GM21367 (cell line): ENCODE results near the gene JAG1.

Experiments used
- ATAC-seq: cut with Tn5 transposase; IDR thresholded peaks from one replicate; pipeline ENCODE4 v1.9.1; 2021; ENCODE audit not compliant: unreplicated experiment

Gene JAG1

DNA sequence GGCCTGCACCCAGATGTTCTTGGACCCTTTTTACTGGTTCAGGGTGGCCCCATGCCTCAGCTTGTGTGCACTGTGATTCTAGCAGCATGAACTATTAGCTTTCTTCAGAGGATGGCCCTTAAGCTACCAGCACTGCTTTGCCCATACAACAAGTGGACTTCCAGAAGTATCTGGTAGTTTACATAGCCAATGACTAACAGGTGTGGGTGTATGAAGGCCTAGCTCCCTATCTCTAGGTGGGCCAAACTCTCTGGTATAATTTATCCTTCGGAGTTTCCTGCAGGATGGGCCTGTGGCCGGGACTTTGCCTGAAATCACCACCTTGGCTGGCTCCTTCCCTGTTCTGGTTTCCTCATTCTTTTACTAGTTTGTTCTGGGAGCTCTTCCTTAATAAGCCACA lies 26.1 kb upstream of the JAG1 start:
- ATAC-seq = no peak

- no peak for ATAC-seq
Observed at GRCh38 chr20:10699489-10699888, 25.7 kb upstream of the JAG1 start.

GRCh38 chr20:10696650-10697049 lies 22.9 kb upstream of the JAG1 start:
- peak; percentile 55 for ATAC-seq

GRCh38 chr20:10689385-10689784 lies 15.6 kb upstream of the JAG1 start:
- ATAC-seq = no peak

DNA sequence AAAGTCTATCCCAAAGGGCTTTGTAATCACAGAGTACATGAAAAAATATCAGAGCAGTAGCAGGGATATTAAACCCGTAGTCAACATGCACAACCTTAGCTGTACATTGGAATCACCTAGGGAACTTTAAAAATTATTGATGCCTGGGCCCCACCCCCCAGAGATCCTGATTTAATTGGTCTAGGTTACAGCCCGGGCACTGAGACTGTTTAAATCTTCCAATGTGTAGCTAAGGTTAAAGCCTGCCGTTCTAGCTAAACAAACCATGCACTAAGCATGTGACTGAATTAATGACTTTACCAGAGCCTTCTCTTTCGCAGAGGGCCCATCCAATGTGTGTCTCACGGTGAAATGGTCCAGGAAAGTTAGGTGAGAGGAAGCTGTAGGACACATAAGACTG lies 14.1 kb upstream of the JAG1 start:
- no peak for ATAC-seq

DNA sequence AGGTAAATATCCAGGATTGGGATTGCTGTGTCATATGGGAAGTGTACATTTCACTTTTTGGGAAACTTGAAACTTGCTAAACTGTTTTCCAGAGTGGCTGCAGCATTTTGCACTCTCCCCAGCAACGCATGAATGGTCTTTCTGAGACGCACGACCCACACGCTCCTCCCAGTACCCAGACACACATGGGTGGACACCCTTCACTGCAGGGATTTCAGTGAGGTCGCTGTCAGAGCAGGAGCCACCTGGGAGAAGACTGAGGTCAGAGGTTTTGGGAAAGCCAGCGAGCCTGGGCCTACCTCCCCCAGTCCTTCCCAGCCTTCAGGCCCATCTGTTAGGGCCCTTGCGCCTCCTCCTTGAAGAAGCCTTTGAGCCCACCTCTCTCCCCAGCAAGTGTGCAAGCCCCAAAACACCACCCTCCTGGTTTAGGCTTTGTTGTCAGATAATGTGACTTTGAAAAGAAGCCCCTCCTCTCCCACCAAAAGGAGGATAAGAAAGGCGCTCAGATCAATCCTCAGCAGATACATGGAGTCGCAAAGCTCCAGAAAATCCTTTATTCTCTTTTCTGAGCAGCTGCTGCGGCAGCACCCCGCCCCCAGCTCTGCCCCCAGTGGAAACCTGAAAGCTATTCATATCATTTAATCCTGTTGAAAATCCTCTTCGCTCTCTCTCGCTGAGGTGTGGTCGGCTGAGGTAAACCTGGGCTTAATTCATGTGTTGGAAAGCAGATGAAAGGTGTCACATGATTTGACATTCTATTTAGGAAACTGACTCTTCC lies 12.7 kb upstream of the JAG1 start:
- no peak for ATAC-seq

DNA sequence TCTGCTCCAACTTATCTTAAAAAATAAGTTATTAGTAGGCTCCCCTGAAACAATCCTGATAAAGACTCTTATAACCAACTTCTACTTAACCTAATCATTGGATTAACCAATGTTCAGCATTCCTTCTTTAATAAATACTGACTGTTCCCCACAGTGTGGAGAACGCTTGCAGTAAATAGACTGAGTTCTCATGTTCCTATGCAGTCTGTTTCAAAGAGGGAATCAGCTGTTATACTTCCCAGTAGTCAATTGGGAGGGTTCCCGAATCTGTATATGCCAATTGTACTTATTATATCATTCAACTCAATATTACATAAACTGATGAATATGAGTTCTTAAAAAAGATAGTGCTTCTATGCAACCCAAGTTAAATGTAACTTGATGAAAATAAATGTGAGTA lies 9.7 kb upstream of the JAG1 start:
- ATAC-seq = no peak

- no peak for ATAC-seq
Observed at GRCh38 chr20:10682939-10683338, 9.1 kb upstream of the JAG1 start.

- ATAC-seq = no peak
Observed at GRCh38 chr20:10681494-10681893, 7.7 kb upstream of the JAG1 start.

- ATAC-seq = no peak
Observed at GRCh38 chr20:10680571-10680970, 6.8 kb upstream of the JAG1 start.

DNA sequence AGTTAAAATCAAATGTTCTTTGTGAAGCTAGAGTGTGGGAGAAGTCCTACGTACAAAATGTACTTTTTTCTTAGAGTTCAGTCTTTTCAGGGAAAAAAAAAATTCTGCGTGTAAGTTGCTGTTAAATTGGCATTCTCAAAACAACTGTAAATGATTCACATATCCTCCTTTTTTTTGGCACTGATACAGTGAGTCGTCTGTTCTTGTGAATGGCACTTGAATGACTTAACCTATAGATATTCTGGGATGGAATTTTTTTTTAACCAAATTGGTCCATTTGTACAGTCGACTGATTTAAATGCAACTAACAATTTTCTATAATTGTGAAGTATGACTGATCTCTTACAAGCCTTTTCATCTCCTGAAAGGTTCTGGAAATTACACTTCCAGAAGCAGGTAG lies 5.5 kb upstream of the JAG1 start:
- ATAC-seq = no peak

- ATAC-seq = no peak
Observed at GRCh38 chr20:10676518-10676917, 2.7 kb upstream of the JAG1 start.

DNA sequence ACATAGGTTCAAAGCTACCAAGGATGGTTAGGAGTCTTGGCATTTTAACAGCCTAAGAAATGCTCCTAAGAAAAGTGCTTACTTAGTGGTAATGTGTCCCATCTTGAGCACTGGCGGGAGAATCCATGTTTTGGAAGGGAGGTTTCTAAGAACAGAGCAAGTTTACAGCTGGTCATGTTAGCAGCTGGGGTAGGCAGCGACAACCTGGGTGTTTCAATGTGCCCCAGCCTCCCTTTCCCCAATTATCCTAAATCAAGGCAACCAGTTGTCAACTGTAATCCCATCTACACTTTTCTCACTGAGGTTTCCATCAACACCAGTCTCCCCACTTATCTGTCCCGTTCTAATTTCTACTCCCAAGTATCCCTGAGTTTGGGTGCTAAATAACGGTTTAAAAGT lies 1.6 kb upstream of the JAG1 start:
- no peak for ATAC-seq

DNA sequence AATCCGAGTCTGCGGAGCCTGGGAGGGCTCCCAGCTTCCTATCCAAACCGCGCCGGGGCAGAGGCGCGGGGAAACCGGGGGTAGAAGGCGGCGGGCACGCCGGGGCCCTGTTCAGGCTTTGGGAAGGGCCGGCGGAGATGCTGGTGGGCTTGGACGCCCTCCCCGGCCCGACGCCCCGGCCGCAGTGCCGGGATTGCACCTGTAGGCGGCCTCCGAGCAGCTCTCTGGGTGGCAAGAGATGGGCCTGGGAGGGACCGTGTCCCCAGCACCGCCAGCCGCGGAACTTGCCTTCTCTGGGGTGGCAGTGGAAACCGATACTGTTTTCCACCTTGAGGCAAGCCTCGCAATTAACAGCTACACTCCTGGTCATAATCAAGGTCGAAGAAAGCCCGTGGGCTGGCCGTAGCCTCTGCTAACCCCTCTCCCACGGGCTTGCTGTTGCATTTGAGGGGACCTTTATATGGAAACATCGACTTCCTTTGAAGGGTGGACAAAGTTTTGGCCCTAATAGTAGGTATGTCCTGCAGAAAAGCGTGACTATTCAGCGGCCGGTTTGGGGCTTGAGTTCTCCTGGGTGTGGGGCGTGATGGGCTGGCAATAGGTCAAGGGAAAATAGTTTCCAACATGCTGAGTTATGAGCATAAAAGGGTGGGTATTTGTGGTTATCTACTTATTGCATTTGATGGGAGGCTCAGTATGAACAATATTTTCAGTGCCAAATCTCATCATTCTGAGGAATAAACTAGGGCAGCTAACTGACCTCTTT lies 1.1 kb upstream of the JAG1 start:
- peak; percentile 38 for ATAC-seq

GRCh38 chr20:10673176-10673841 lies 490 bp downstream of the JAG1 start:
- ATAC-seq = no peak

- no peak for ATAC-seq
Observed at GRCh38 chr20:10672624-10673127, 1.1 kb downstream of the JAG1 start.

DNA sequence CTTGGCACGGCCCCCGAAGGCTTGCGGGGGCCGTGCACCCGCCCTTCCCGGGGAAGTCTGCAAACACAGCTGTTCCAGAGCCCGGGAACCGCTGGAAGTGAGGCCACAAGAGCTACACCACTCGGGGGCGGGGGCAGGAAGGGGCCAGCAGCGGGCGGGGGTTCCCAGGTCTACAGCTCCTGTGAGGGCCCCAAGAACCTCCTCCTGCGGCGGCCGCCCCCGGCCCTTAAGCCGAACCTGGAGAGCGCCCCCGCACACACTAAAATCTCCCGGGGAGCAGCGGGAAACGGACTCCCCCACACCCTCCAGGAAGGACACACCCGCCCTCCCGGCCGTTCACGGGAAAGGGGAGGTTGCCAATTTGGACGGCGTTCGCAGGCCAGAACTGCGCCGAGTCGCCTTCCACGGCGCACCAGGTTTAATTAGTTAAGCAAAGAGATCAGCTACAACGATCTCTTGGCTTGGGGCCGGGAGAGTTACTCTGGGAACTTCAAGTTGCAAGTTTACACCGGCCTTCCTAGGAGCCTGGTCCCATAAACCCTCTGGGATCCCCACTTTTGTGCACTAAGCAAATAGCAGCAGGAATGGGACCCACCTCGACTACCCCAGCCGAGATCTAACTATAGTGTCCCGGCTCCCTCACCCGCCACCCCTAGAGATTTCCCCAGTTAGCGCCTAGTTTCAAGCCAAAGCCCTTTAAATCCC lies 1.7 kb downstream of the JAG1 start:
- no peak for ATAC-seq

DNA sequence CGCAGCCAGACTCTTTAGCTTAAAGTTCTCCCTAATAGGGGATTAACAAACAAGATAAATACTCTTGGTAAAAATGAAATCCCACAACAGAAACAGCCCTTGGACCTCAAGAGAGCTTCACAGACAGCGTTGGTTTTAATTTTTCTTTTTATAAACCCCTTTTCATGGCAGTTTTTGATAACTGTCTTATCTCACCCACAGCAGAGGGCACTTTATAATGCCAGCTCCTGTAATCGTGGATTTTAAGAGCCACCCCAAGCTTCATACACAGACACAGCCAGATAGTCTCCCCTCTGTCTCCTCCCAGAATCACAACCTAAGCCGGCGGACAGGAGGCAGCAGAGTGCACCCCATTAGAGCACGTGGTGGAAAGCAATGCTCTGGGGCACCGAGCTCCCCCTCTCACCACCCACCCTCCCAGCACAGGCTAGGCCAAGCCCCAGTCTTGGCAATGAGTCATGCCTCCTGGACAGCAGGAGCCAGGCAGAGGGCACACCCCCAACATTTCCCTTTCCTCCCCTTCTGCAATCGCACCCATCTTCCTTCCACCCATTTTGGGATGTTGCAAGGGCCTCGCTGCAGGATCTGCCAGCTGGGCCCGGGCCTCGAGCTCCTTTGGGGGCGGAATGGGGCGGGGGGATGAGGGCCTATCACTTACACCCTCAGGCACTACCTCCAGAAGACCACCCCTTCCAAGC lies 2.4 kb downstream of the JAG1 start:
- peak; percentile 35 for ATAC-seq

DNA sequence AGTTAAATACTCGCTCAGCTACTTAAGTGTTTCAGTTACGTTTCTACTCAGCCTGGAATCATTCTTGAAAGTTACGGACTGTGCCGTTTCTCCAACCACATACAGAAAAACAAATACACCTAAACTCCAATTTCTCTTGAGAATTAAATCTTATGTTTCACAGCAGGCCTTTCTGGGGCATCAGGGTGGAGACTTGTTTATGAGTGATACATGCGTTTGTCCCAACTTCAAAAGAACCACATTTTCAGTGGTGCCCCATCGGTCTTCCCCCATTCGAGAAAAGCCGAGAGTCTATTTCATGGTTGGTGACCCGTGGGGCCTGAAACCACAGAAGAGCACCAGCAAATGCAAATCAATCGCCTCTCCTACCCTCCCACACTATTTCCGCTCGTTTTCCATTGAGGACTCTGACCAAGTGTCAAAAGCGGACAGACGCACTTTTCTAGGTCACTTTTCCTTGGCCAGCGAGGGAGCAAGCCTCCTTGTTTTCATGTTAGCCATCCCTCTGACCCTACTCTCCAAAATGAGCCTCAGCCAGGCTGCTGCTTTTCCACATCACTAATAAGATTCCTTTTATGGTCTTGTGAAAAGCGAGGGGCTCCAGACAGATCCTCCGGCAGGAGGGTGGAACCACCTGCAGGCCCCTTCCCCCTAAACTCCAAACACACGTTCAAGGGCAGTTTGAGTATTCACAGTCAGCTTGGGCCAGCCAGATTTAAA lies 3.1 kb downstream of the JAG1 start:
- ATAC-seq = peak; percentile 28
